Stimulated activated CD8-positive, alpha-beta memory T cell treated with anti-CD3 and anti-CD28 coated beads, Interleukin-15, amount 100 ng/mL, for 24 hours (primary cell): ENCODE results near the gene SLC35D1.
A peak's percentile ranks its signal among the peaks of the same experiment; 100 is the strongest.
"Not testable (repeated sequence)": the region's sequence is repeated elsewhere in the genome, so short reads cannot be mapped to it uniquely, and the experiment has no call there.

ENCODE experiments used
- DNase-seq: peaks from one replicate; pipeline ENCODE4 v3.0.0-alpha.2; 2020; ENCODE audit warnings: low read depth

Gene SLC35D1

DNA sequence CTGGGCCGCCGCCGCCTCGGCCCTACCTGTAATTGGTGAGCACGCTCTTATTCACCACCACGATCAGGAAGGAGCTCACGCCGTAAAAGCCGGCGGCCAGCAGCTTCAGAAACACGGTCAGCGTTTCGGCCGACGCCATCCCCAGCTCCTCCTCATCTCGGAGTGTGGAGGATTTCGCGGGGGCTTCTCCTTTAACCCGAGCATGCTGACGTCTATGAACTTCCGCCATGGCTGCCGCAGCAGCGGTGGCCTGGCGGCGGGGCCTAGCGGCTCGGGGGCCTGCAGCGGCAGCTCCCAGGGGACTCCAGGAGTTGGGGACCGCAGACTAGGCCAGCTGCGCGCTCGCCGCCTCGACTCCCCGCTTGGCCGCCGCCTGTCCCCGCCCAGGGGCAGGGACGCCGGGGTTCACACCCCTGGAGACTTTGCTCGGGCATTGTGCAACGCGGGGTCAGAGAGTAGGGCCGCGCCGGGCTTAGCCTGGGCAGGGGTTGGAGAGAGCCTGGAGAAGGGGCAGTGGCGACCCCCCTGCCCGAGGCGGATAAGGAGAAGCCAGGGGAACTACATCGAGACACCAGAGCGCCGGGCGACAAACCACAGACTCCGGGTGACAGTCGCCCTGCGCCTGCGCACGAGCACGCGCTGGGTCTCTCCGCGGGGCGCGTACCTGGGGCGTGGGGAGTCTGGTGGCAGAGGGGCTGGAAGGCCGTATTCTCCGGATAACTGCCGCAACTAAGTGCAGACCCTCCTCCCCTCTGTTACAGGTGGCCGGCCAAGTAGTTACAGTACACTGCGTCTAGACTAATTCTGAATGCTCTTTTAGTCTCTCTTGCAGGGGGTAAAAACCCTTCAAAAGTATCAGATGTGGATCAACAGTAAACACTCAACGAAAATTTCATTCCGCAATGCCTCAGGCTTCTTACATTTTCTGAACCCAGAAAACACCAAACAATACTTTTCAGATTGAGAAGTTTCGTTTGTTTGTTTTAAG, at the start of gene SLC35D1:
TSS of gene SLC35D1 (minus strand) at position 364 of the 988 bp plus-strand sequence. CDS start at position 229, 135 bp downstream.
- peak; percentile 58 for DNase-seq

GRCh38 chr1:67103548-67103947, 49.6 kb upstream of the SLC35D1 start:
- no peak for DNase-seq

GRCh38 chr1:67100833-67101232, 46.9 kb upstream of the SLC35D1 start:
- DNase-seq = no peak

- no peak for DNase-seq
These were observed 43.4 kb upstream of the SLC35D1 start for GRCh38 chr1:67097305-67097704.

- DNase-seq = no peak
These were observed 40.2 kb upstream of the SLC35D1 start for GRCh38 chr1:67094191-67094590.

GRCh38 chr1:67089685-67090208, 35.8 kb upstream of the SLC35D1 start:
- no peak for DNase-seq

GRCh38 chr1:67088440-67088839, 34.5 kb upstream of the SLC35D1 start:
- no peak for DNase-seq

DNA sequence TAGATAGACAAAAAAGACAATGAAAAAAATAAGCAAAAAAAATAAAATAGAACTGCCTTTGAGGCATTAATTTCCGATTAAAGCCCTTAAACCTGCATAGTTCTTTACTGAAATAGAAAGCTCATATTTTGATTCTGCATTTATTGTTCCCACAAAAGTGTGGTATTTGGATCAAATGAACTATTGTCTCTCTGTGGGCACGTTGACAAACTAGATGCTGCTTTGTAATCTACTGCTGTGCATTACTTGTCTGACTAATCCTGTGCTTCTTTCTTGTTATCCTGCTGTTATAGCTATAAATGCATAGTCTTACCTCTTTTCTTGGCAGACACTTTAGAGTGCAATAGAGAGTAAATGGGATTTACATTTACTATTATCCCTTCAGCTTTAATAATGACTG, 31.4 kb upstream of the SLC35D1 start:
- DNase-seq = no peak

GRCh38 chr1:67084765-67085318, 30.9 kb upstream of the SLC35D1 start:
- no peak for DNase-seq

DNA sequence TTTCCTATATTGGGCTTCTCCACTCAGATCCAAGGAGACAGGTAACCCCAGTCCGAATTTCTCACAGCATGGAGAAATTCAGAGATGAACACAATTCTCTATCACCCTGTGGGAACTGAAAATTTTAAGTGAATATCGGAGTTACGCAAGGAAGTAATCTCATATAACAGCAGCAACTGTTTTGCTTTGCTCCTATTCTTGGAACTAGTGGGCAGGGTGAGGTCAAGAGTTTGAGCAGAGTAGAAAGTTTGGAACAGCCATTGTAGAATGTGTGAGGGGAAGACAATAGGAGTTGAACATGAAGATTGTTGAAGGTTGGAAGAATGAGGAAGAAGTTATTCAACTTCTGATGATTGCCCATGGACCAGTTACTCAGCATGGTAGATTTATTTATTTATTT, 24.3 kb upstream of the SLC35D1 start:
- DNase-seq = no peak

GRCh38 chr1:67077593-67077992, 23.6 kb upstream of the SLC35D1 start:
- no peak for DNase-seq

GRCh38 chr1:67072749-67073148, 18.8 kb upstream of the SLC35D1 start:
- DNase-seq = no peak

DNA sequence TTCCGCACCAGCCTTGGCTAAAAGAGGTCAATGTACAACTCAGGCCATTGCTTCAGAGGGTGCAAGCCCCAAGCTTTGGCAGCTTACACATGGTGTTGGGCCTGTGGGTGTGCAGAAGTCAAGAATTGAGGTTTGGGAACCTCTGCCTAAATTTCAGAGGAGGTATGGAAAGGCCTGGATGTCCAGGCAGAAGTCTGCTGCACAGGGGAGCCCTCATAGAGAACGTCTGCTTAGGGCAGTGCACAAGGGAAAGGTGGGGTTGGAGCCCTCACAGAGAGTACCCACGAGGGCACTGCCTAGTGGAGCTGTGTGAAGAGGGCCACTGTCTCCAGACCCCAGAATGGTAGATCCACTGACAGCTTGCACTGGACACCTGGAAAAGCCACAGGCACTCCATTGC, 13.7 kb upstream of the SLC35D1 start:
- not testable (repeated sequence) for DNase-seq

GRCh38 chr1:67062412-67062811, 8.5 kb upstream of the SLC35D1 start:
- no peak for DNase-seq

- no peak for DNase-seq
These were observed 7.3 kb upstream of the SLC35D1 start for GRCh38 chr1:67061266-67061665.

- no peak for DNase-seq
These were observed 6.9 kb upstream of the SLC35D1 start for GRCh38 chr1:67060811-67061218.

GRCh38 chr1:67059346-67059745, 5.4 kb upstream of the SLC35D1 start:
- no peak for DNase-seq

DNA sequence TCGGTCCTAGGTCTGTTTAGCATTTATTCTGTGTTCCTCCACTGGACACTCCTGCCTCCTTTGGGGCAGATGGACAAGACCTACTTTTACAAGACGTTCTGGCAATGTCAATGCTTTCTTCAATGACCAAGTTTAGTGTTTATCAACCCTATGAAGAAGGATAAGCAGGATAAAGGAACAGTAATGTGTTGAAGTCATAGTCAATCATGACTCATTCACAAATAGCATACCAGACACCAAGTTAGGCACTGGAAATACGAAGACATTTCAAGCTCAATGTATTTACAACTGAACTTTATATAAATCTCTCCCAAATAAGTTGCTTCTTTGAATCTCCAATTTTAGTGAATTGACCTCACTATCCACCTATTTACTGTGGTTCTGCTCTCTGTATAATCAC, 4.8 kb upstream of the SLC35D1 start:
- DNase-seq = no peak

GRCh38 chr1:67058242-67058641, 4.3 kb upstream of the SLC35D1 start:
- DNase-seq = no peak

GRCh38 chr1:67053535-67053784, 488 bp downstream of the SLC35D1 start:
- DNase-seq = no peak

GRCh38 chr1:67052741-67053534, 1.0 kb downstream of the SLC35D1 start:
- no peak for DNase-seq

DNA sequence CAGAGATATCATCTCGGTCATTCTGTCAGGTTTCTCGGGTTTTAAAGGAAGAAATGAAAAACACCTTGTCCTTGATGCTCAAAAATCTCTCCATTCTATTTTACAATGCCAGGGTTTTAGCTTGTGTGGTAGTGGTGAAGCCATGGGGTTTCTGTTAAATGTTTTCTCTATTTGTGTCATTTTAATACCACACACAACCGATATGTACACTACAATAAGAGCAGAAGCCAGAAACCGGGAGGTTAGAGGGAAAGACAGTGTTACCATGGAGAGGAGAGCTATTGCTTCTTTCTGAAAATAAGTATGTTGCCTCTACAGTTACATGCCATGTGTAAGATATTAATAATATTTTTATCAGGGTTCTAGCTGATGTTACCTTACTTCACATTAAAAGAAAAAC, 2.8 kb downstream of the SLC35D1 start:
- DNase-seq = no peak
